Ovary (tissue), 3 donors: Measurements from ENCODE around the gene FLNB.

ENCODE experiments used
- POLR2A ChIP-seq: fragments of 450-650 bp; IDR thresholded peaks from one replicate; pipeline ENCODE4 v1.6.1; 2017; ENCODE audit warnings: antibody characterized with exemption, mild to moderate bottlenecking, moderate library complexity
- TF ChIP-seq, protein P1 (sequence below), 3 donors: fragments of 450-650 bp in 2 of 3; fragments of 200-600 bp in 1 of 3; IDR thresholded peaks; one replicate each; pipeline versions ENCODE4 v1.5.1 to v1.8.0; 2016 to 2022; ENCODE audit warnings: antibody characterized with exemption in 3 of 3, mild to moderate bottlenecking in 1 of 3
- donor health status: DM: no; HTN: no; CAD: no.

DNA sequence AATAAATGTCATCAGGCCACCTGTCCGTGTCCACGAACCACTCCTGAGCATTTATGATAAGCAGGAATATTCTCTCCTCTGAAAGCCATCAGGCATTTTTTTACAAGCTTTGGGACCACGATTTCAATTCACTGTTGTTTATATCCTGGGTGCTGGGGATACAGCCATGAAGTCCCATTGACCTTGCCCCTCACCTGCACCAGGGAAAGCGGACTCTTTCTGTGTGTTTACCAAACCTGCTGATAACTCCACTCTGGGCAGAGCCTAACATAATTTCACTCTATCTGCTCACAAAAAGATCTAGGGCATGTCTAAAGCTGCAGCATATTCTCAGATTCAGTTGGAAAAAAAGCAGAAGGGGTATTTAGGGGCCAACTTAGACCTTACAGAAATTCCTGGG is 197.8 kb downstream of the FLNB start:
- TF ChIP-seq POLR2A, result no peak
- TF ChIP-seq, protein P1, sequence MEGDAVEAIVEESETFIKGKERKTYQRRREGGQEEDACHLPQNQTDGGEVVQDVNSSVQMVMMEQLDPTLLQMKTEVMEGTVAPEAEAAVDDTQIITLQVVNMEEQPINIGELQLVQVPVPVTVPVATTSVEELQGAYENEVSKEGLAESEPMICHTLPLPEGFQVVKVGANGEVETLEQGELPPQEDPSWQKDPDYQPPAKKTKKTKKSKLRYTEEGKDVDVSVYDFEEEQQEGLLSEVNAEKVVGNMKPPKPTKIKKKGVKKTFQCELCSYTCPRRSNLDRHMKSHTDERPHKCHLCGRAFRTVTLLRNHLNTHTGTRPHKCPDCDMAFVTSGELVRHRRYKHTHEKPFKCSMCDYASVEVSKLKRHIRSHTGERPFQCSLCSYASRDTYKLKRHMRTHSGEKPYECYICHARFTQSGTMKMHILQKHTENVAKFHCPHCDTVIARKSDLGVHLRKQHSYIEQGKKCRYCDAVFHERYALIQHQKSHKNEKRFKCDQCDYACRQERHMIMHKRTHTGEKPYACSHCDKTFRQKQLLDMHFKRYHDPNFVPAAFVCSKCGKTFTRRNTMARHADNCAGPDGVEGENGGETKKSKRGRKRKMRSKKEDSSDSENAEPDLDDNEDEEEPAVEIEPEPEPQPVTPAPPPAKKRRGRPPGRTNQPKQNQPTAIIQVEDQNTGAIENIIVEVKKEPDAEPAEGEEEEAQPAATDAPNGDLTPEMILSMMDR (IDR thresholded peaks at IDR 0.05), result no peak
